NCI-H1436 treated with DMSO at 0.1 percent for 48 hours (cell line): ENCODE measurements around the gene SCN2A.
A peak's percentile ranks its signal among the peaks of the same experiment; 100 is the strongest.
"Not testable (repeated sequence)": the region's sequence is repeated elsewhere in the genome, so short reads cannot be mapped to it uniquely, and the experiment has no call there.

Source experiments
- DNase-seq: peaks from one replicate; lab custom pipeline; 2025; lab: John Stamatoyannopoulos, UW

Gene SCN2A

DNA sequence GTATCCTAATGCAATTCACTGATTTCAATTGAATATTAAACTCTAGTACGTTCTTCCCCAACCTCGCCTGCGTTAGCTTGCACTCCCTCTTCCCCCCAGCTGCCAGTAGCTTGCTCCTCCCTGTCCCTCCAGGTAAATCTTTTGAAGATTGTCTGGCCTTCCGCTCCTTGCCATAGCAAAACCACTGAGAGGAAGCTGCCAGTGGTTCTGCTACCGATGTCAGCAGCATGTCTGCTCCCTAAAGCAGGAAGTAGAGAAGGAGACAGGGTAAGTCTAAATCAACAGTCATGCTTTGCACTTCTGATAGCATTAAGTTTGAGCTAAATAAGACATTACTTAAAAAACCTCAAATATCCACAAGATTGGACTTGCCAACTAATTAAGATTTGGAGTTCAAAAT lies 89.1 kb downstream of the SCN2A start:
- no peak for DNase-seq

DNA sequence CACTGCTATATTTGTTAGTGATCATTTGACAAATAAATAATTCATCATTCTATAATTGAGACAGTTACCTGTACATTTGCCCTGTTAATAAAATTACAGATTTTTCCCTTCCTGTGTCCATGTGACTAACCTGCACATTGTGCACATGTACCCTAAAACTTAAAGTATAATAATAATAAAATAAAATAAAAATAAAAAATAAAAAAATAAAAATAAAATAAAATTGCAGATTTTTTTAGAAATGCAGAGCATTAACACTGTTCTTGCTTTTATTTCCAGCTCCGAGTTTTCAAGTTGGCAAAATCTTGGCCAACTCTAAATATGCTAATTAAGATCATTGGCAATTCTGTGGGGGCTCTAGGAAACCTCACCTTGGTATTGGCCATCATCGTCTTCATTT lies 105.1 kb downstream of the SCN2A start:
- DNase-seq = not testable (repeated sequence)

DNA sequence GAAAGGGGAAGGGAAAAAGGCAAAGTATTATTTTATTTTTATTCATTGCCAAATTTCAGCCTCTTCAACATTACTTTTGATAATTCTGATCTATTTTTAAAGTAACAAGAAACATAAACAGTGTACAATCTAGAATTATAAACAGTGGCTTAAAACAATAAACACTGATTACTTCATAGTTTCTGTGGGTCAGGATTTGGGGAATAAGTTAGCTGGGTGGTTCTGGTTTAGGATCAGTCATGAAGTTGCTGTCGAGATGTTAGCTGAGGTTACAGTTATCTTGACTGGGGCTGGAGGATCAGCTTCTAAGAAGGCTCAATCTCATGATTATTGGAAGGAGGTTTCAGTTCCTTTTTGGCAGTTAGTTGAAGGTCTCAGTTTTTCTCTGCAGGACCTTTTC lies 109.2 kb downstream of the SCN2A start:
- DNase-seq = no peak

DNA sequence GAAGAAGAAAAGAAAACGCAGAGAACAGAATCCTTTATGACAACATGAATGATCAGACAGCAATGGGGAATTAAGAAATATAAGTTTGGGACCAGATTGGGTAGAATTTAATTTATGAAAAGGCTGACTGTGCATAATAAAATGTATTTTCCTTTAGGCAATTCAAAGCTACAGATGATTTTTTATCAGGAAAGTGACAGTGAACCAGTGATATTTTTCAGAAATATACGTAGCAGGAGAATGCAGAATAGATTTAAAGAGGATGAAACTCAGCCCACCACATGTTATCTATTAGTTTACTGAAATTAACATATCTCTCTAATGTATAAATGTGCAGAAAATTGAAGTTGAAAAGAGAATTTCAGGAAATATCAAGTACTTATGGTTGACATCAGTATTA lies 110.0 kb downstream of the SCN2A start:
- no peak for DNase-seq

DNA sequence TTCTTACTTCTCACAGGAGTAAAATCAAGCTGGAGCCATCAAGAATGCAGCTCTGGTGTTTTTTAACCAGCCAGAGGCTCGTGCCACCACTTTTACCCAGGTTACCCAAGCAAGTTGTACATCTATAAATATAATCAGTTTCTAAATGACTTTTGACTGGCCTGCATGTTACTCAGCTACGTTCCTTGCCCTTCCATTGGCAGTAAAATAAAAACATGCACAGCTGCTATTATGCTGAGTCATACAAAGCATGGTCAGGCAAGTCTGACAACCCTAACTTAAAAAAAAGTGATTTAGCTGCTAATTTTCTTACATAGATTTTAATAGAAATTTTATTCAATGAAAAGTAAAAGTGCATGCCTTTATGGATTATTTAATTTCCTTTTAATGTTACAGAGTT lies 118.5 kb downstream of the SCN2A start:
- no peak for DNase-seq

DNA sequence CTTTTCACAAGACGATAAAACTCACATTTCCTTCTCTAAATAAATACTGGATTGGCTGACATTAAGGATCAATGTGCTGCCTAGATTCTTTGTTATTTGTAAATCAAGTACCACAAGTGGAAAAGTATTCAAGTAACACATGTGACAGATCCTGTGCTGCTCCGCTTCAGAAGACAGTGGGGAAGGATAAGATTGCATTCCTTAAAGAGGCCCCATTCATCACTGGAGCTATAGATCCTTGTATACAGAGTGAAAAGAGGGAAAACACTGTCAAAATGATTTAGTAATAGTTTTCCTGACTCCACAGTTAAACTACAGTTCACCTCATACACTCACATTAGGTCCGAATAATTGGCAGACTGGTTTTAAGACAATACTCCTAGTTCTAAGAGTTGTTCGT lies 122.3 kb downstream of the SCN2A start:
- no peak for DNase-seq

DNA sequence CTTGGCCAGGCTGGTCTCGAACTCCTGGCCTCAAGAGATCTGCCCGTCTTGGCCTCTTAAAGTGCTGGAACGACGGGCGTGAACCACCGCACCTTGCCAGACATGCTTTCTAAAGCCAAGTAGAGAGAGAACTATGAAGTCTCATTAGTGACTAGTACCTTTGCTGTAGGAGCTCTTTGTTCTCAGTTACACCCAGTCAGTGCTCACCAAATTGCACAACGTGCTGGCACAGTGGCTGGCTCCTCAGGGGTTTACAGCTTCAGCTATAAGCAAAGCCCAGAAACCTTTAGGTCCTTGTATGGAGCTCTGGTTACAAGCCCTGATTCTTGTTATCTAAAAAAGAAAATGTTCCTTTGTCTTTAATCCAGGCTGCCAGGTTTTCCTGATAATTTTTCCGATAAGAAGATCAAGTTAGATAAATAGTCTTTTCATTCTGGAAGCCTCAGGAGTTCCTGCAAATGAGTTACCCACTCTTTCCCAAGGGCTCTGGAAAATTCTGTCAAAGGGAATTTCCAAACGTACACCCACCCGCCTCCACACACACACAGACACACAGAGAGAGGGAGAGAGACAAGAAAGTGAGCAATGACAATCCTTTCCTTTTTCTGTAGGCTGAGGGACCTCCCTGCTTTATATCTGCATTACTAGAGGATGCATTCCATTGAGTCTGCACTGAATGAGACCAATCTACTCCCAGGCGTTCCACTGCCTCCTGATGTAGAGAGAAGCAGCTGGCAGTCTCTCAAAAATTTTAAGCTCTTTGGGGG lies 130.1 kb downstream of the SCN2A start:
- DNase-seq = peak; percentile 54

DNA sequence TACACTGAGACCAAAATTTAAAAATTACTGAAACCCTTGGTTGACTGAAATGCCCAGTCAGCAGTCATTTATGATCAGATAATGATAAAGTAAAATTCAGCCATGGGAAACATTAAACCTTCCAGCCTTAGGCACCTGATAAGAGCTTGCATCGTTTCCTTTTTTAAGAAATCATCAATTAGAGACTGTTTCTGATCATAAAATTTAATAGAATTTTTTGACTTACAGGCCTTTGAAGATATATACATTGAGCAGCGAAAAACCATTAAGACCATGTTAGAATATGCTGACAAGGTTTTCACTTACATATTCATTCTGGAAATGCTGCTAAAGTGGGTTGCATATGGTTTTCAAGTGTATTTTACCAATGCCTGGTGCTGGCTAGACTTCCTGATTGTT lies 130.7 kb downstream of the SCN2A start:
- DNase-seq = no peak

DNA sequence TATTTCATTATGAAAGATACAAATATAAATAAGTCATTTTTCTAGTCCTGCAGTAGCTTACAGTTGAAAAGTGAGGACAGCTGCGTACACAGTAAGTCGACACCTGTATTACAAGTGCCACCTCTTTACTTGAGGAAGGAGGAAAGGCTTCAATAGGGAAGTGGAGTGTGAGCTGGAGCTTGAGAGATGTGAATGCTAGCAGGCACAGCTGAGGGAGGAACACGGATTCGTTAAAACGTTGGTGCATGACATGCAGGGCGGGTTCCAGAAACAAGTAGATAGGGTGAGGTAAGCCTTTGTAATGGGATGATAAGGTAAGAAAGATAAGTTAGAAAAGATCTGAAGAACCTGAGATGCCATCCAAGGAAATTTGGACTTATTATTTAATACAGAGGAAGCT lies 132.1 kb downstream of the SCN2A start:
- peak; percentile 91 for DNase-seq

DNA sequence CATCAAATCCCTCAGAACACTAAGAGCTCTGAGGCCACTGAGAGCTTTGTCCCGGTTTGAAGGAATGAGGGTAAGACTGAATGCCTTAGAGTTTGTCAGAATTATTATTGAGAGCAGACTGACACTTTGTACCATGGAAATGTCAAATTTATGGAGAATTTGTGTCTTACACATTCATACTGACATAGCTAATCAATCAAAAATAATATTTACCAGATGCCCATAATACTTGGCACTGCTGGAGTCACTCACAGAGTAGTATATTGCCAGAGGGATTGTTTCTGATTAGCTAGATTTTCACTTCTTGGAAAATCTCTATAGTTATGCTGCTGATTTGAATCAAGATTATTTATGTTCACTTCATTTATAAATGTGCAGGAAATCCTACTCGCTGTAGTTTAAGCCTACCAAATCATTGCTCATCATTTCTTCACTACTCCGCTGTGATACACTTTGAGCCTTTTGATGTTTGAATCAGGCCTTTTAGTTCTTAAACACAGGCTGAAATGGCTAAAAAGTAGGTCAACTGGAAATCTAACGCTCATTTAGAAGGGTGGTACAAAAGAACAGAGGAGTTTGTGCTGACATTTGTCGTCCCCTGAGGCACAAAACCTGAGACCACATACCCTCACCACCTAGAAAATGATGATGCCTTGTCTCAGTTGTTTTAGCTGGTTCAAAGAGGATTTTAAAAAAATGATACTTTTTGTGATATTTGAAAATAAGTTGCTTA lies 134.2 kb downstream of the SCN2A start:
- DNase-seq = no peak

DNA sequence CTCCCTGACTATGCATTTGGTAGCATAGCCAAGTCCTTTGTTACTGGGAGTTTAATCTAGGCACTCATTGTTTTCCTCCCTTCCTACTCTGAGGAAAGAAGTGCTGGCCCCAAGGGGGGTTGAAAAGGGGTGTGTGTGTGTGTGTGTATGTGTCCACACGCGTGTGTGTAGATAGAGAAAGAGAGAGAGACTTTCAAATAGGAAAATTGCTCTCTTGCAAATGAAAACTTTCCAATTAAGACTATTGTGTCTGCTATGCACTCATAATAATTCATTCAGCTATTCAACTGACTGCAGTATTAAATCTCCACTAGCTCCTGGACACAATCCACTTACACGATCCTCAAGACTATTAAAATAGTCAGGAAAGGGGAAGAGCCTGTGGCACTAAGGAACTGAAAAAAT lies 137.4 kb downstream of the SCN2A start:
- DNase-seq = peak; percentile 56

DNA sequence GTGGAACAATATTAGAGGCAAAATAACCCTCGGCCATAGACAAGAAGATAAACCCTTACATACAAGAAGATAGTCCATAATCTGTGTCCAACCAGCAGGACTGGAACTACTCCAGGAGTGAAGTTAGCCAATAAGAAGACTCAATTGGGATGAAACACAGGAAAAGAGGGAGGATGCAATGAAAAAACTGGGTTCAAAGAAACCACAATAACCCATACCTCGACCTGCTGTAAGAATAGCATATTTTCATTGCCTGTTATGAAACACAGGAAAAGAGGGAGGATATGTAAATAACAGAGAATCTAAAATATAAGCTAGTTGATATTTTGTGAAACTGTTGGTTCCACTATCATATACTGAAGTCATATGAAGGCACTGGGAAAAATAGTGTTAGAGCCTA lies 143.1 kb downstream of the SCN2A start:
- DNase-seq = no peak

DNA sequence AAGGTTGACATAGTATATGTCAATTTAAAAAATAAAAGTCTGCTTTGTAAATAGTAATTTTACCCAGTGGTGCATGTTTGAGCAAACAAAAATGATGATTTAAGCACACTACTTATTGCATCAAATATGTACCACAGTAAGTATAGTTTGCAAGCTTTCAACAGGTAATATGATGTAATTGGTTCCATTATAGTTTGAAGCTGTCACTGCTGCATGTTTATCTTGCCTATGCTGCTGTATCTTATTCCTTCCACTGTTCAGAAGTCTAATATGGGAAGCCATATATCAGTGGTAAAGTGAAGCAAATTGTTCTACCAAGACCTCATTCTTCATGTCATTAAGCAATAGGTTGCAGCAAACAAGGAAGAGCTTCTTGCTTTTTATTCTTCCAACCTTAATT lies 151.7 kb downstream of the SCN2A start:
- DNase-seq = peak; percentile 97

DNA sequence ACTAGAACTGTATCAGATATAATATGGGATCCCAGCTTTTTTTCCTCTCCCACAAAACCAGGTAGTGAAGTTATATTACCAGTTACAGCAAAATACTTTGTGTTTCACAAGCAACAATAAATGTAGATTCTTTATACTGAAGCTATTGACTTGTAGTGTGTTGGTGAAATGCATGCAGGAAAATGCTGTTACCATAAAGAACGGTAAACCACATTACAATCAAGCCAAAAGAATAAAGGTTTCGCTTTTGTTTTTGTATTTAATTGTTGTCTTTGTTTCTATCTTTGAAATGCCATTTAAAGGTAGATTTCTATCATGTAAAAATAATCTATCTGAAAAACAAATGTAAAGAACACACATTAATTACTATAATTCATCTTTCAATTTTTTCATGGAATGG lies 152.6 kb downstream of the SCN2A start:
- DNase-seq = no peak

DNA sequence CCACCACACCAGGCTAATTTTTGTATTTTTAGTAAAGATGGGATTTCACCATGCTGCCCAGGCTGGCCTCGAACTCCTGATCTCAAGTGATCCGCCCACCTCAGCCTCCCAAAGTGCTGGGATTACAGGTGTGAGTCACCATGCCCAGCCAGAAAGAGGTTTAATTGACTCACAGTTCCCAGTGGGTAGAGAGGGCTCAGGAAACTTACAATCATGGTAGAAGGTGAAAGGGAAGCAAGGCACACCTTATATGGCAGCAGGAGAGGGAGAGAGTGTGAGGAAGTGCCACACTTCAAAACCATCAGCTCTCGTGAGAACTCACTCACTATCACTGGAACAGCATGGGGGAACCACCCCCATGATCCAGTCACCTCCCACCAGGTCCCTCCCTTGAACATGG lies 159.4 kb downstream of the SCN2A start:
- DNase-seq = not testable (repeated sequence)

DNA sequence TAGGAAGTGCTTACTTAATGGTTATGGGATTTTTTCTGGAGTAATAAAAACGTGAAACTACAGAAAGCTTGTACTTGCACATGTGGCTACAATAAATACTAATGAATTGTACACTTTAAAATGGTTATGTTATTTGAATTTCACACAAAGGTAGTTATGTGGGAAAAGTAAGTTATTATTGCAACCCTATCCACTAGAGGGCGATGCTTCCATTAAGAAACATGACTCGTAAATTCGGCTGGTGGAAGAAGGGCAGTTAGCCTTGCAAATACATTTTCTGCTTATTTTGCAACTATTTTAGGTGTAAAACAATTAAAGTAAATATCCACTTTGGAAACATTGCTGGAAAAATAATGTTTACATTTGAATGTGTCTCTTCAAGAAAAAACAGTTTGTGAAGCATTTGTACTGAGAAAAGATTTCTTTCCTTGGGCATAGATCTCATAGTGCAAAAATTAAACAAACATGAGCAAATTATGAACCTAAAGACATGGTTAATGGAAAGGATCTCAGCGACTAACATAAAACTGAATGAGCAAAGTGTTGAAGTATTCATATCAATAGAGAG lies 162.2 kb downstream of the SCN2A start:
- DNase-seq = peak; percentile 22

DNA sequence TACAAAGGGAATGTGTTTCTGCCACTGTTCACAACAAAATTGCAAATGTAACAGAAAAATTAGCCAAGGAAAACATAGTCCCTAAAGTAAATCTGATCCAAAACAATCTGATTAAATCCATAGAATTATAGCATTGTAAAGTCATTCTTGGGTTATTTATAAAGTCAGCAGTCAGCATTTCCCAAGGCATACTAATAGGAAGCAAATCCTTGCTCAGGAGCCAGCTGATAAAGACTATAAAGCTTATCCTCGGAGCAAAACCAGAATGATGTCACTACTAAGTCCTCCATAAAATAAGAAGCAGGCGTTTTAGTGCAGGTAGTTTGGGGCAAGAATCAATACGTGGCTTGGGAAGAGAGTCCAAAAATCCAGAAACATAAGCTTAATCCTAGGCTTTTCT lies 162.9 kb downstream of the SCN2A start:
- no peak for DNase-seq

DNA sequence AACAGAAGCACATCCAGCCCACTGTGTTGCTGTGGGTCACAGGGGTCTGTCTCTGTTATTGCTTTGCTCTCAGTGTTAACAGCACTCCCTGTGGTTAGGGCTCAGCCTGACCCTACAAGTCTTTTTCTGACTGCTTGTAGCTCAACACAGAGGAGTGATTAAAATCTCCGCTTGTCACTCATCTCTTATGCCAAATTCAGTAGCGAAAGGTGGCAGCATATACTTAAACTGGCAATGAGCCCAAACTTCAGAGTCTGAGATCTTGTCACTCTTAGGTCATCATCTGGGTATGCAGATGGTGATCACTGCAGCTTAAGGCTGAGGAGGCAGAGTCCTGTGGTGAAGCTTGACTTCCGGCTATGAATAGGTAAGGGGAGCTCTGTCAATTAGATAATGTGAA lies 167.0 kb downstream of the SCN2A start:
- DNase-seq = no peak

DNA sequence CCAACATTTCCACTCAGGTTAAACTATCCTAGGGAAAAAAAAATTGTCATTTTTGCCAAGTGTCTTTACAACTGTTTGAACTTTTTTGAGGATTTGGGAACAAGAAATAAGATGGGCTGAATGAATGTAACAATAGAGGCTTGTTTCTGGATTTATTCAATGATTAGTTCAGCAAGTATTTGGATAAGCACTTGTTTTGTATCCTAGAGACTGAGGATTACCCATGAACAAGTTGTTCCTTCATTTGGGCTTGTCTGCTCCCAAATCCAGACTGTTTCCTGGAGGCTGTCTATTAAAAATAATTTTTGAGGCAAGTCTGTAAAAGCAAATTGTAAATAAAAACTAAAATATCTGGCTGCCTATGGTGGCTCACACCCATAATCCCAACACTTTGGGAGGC lies 168.3 kb downstream of the SCN2A start:
- no peak for DNase-seq

DNA sequence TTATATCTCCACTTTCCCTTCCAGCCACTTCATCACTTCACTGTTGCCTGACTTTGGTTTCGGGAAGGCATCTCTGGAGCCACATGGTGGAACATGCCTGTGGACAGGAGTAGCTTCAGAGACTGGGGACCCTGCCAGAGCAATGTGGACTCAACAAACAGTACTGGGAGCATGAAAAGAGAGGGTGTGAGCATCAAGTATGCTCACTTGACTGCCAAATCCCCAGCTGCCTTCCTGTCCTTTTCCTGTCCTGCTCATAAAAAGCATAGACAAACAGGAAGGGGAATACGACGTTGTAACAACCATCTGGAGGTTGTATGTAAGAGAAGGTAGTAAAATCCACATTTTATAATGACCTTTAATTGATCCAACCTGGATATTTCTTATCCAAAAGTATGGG lies 169.0 kb downstream of the SCN2A start:
- DNase-seq = no peak

DNA sequence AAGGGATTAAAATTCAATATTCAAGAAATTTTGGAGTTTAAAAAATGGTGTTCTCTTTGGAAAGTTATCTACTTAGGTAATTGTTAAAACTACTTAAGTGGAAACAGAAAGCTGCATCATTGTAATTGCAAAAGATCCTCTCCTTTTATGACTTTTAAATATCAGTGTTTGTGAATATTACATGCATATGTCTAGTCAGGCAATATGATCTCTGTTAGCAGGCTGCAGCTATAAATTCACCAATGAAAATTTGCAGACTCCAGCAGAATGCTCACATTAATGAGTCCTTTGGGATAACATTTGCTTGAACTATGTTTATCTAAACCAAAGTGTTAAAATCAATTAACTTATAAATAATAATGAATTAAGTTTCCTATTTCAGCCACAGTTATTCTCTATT lies 171.1 kb downstream of the SCN2A start:
- no peak for DNase-seq

DNA sequence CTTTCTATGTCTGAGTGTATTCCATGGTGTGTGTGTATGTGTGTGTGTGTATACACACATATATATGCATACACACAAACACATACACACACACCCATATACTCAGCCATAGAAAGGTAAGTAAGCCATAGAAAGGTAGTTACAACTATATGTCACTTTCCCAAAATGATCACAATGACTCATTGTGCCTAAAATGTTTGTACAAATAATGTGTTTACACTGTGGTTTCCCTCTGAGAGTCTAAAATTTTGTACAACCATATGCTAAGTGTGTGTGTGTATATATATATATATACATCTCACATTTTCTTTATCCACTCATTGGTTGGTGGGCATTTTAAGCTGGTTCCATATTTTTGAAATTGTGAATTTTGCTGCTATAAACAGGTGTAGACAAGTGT lies 175.0 kb downstream of the SCN2A start:
- DNase-seq = no peak

DNA sequence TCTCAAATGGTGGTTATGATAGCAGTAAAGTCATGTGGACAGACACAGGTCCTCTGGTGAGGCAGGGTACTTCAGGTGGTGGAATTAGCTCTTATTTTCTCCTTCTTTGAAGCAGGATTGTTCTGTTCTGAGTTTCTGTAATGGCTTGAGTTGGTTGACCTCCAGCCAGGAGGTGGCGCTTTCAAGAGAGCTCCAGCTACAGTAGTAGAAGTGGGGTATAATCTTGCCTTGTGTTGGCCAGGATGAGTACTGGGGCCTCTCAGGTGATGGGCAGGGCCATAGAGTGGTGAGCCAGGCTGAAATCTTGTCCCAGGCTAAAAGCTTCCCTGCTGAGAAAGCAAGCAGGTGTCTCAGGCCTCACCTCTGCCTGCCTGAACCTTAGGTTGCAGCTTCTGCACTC lies 177.8 kb downstream of the SCN2A start:
- DNase-seq = no peak
